LNCaP clone FGC (cell line): Measurements from ENCODE around the gene GPR171.

ENCODE experiments used
- DNase-seq: peaks from one replicate; pipeline ENCODE4 v3.0.0-alpha.2; 2011; ENCODE audit warnings: low read depth
- H3K4me3 ChIP-seq: 2 replicates; pipeline ENCODE4 v1.5.1; 2011; ENCODE audit warnings: mild to moderate bottlenecking, low read depth, low read length, control low read depth
- TF ChIP-seq, protein P1 (sequence below): IDR thresholded peaks from 2 replicates; pipeline ENCODE4 v1.5.1; 2012; ENCODE audit warnings: mild to moderate bottlenecking; ENCODE audit not compliant: control insufficient read depth, insufficient read depth; ENCODE audit errors: extremely low read depth

GPR171 gene

DNA sequence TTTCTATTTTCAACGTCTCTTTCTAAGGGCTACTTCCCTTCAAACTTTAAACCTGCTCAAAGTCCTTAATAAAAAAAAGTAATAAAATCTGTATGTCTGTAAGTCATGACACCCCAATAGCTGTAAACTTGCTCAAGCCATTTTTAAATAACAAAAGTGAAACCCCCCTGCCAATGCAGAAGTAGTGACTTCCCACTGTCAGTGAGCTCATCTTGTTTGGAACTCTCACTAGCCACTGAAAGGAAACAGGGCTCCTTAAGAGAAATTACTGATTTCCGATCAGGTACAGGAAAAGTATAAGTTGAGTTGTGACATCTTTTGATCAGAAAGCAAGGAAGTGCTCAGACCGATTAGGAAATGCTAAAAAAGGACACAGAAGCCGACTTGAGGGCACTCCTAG, 27.6 kb upstream of the GPR171 start:
- no peak for DNase-seq
- TF ChIP-seq, protein P1, sequence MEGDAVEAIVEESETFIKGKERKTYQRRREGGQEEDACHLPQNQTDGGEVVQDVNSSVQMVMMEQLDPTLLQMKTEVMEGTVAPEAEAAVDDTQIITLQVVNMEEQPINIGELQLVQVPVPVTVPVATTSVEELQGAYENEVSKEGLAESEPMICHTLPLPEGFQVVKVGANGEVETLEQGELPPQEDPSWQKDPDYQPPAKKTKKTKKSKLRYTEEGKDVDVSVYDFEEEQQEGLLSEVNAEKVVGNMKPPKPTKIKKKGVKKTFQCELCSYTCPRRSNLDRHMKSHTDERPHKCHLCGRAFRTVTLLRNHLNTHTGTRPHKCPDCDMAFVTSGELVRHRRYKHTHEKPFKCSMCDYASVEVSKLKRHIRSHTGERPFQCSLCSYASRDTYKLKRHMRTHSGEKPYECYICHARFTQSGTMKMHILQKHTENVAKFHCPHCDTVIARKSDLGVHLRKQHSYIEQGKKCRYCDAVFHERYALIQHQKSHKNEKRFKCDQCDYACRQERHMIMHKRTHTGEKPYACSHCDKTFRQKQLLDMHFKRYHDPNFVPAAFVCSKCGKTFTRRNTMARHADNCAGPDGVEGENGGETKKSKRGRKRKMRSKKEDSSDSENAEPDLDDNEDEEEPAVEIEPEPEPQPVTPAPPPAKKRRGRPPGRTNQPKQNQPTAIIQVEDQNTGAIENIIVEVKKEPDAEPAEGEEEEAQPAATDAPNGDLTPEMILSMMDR, result no peak

DNA sequence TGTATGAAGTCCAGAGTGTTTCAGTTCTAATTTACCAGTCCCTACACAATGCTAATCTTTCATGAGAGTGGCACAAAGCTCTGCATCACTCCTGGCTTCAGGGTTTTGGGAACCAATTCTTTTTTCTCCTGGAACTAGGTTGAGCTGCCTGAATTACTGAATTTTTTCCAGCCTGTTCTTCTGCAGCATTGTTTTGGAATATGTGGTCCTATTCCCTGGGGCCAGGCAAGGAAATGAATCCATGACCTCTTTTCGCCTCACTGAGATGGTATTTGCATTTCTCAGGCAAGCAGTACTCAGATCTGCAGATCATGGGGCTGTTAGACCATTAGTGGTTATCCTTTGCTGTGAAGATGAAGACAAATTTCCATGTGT, 25.6 kb upstream of the GPR171 start:
- H3K4me3 ChIP-seq, result no peak overlapping the region
- no peak for DNase-seq
- TF ChIP-seq, protein P1, result no peak

More for the DNA sequence above, 27.6 kb upstream of the GPR171 start:
- no peak overlapping the region for H3K4me3 ChIP-seq

DNA sequence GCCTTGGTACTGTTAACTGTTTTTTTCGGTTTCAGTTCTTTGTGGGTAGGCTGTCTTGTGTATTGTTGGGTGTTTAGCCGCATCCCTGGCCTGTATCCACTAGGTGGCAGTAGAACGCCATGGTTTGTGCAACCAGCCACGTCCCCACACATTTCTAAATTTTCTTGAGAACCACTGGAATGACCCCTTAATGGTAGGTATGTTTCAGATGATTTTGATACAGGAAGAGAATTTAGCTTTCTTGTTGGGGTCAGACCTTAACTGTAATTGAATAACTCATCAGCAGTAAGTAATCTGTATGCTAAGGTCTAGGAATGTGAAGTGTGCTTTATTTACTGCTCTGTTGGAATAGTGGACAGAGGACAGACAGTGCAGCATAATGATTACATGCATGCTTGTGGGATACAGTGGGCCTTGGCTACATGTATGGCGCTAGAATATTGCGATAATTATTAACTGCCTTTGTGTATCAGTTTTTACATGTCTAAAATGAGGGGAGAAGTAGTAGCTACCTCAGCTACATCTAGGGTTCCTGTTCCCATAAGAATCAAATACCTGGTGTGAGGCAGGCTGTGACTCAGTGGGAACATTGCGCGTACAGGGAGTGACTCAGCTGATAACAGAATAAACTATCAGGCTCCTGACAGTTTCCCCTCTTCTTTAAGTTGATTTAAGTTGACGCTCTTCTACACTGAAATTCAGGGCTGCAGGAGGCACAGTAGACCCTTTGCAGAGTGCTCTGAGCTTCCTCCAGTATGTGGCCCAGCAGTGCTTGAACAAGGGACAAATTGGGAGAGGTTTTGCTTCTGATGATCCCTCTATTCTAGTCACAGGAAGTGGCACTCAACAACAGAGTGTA, 25.0 kb upstream of the GPR171 start:
- no peak overlapping the region for H3K4me3 ChIP-seq
- TF ChIP-seq, protein P1, result peak; percentile 88
- DNase-seq, result peak; percentile 14

DNA sequence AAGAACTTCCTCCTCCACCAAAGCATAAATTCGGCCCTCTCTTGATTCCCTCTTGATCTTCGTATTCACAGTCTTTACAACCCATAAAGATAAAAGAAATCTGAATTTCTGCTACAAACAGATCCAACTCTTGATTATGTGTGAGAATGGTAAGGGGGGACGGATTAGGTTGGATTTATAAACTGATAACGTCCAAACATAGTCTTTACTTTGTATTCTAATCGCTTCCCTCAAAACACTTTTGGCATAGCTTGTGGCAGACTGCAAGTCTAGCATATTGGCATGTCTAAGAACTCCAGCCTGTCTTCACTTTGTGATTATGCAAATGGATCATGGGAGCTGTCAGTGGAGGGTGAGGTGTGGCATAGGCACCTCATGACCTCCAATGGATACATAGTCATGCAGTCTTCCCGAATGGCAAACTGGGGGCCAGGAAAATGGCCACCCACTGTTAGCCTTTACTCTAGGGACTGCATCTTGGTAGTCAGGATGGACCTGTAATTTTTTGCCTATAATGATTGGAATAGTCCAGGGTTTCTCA, 24.3 kb upstream of the GPR171 start:
- DNase-seq, result no peak
- H3K4me3 ChIP-seq, result no peak overlapping the region
- TF ChIP-seq, protein P1, result no peak

DNA sequence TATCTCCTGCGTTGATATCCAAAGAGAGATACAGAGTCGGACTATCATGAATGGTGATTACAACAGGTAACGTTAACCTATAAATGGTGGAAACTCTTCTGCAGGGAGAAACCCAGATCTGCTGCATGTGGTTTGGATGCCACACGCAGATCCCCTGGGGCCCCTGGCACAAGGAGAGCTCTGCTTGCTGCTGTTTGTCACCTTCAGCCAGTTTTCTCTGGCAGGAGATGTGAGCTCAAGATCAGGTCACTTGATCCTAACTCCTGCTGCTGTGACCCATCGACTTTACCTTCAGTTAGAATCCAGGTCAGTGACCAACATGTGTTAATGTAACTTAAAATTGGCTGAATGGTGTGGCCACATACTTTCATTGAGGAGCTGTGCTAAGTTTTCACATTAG, 23.8 kb upstream of the GPR171 start:
- no peak for DNase-seq
- no peak overlapping the region for H3K4me3 ChIP-seq
- TF ChIP-seq, protein P1, result no peak

DNA sequence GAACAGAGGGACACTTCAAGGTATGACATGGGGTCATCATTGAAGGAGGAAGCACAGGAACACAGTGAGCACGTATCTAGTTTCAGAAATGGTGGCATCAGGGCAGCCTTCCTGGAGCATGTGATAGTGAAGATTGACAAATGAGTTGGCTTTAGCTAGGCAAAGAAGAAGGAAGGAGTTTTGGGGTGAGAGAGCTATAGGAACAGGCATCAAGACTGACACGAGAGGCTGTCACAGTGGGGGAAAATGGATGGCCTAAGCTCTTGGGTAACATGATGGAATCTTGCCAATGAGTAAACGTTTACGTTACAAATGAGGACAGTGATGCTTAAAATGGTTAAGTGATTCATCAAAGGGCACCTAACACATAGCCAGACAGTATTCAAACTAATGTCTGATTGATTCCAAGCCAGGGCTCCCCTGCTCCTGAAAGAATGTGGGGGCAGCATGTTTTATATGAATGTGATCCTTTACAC, 23.1 kb upstream of the GPR171 start:
- TF ChIP-seq, protein P1, result no peak
- H3K4me3 ChIP-seq, result no peak overlapping the region
- DNase-seq, result no peak
